ENCODE measurements around the gene CEP72.

- TF ChIP-seq CSDC2 (CRISPR knock-in tag; IDR thresholded peaks at IDR 0.05), result no peak
- TF ChIP-seq, protein P1, sequence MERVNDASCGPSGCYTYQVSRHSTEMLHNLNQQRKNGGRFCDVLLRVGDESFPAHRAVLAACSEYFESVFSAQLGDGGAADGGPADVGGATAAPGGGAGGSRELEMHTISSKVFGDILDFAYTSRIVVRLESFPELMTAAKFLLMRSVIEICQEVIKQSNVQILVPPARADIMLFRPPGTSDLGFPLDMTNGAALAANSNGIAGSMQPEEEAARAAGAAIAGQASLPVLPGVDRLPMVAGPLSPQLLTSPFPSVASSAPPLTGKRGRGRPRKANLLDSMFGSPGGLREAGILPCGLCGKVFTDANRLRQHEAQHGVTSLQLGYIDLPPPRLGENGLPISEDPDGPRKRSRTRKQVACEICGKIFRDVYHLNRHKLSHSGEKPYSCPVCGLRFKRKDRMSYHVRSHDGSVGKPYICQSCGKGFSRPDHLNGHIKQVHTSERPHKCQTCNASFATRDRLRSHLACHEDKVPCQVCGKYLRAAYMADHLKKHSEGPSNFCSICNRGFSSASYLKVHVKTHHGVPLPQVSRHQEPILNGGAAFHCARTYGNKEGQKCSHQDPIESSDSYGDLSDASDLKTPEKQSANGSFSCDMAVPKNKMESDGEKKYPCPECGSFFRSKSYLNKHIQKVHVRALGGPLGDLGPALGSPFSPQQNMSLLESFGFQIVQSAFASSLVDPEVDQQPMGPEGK (CRISPR knock-in tag; IDR thresholded peaks at IDR 0.05; ENCODE audit: borderline replicate concordance), result no peak
- TF ChIP-seq PPARA (CRISPR knock-in tag; IDR thresholded peaks at IDR 0.05; ENCODE audit: borderline replicate concordance), result no peak
- no peak for TF ChIP-seq BACH2 (CRISPR knock-in tag; IDR thresholded peaks at IDR 0.05; ENCODE audit: borderline replicate concordance)
Measured at GRCh38 chr5:666816-667498, 54.8 kb downstream of the CEP72 start.

Data from SK-N-SH treated with all-trans-retinoic acid at 6 μM for 48 hours (cell line).